22Rv1 (cell line): ENCODE data around the gene DCLK2.

ENCODE experiments used
- H3K27ac ChIP-seq: fragments of 450-650 bp; 2 replicates; pipeline ENCODE4 v1.5.1; 2017
- ZFX ChIP-seq: fragments of 450-650 bp; IDR thresholded peaks from 2 replicates; pipeline ENCODE4 v1.6.1; 2017; ENCODE audit warnings: antibody characterized with exemption, borderline replicate concordance
- TF ChIP-seq, protein P1 (sequence below): fragments of 450-650 bp; IDR thresholded peaks from 2 replicates; pipeline ENCODE4 v1.5.1; 2017; ENCODE audit warnings: mild to moderate bottlenecking

DCLK2 gene

DNA sequence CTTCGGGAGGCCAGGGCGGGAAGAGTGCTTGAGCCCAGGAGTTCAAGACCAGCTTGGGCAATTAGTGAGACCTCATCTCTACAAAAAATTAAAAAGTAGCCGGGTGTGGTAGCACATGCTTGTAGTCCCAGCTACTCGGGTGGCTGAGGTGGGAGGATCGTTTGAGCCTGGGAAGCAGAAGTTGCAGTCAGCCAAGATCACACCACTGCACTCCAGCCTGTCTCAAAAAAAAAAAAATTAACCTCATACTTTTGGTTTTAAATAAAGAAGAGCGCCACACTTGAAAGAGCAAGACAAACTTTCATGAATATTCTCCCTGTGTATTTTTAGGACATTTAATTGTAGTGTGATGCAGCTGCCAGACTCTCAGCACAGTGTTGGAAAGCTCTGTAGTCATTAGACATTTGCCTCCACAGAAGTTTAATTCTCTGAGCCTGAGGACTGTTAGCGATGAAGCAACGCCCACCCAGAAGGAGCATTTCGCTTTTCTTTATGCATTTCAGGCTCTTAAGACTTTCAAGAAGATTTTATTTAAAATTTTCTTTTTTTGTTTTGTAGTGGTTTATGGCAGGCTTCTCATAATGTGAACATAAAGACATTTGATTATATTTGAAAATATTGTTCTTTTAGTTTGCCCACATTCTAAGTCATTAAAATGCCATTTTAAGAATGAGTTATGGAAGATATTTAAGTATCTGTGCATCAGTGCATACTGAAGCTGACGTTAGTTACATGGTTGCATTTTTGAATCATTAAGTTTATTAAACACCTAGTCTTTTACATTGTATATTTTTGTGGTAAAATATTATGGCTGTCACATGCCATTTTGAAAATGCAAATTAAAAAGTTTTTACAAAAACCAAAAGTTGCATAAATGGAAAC lies 45.8 kb downstream of the DCLK2 start:
- no peak for TF ChIP-seq ZFX
- TF ChIP-seq, protein P1, sequence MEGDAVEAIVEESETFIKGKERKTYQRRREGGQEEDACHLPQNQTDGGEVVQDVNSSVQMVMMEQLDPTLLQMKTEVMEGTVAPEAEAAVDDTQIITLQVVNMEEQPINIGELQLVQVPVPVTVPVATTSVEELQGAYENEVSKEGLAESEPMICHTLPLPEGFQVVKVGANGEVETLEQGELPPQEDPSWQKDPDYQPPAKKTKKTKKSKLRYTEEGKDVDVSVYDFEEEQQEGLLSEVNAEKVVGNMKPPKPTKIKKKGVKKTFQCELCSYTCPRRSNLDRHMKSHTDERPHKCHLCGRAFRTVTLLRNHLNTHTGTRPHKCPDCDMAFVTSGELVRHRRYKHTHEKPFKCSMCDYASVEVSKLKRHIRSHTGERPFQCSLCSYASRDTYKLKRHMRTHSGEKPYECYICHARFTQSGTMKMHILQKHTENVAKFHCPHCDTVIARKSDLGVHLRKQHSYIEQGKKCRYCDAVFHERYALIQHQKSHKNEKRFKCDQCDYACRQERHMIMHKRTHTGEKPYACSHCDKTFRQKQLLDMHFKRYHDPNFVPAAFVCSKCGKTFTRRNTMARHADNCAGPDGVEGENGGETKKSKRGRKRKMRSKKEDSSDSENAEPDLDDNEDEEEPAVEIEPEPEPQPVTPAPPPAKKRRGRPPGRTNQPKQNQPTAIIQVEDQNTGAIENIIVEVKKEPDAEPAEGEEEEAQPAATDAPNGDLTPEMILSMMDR: no peak
- H3K27ac ChIP-seq: no peak overlapping the region

DNA sequence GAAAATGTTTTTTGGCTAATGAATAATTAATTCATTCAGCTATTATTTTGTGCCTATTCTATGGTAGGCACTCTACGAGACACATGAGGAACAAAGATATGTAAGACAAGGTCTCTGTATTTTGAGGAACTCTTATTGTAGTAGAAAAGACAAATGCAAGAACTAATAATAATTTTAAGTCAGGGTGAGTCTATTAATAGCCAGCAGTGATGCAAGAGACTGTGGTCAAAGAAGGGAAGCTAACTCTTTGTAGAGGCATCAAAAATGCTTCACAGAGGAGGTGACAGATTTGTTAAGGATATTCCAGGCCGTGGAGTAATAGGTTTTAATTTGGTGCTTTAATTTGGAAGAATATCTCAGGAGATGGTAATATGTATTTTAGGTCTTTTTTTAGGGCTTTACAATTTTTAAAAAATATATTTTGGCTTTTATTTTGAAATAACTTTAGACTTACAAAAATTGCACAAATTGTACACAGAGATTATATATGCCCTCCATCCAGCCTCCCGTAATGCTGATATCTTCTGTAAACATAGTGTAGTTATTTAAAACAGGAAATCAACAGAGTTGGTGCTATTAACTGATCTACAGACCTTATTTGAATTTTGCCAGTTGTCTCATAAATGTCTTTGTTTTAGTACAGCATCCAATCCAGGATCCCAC lies 48.1 kb downstream of the DCLK2 start:
- no peak overlapping the region for H3K27ac ChIP-seq
- TF ChIP-seq ZFX: no peak
- TF ChIP-seq, protein P1: no peak

DNA sequence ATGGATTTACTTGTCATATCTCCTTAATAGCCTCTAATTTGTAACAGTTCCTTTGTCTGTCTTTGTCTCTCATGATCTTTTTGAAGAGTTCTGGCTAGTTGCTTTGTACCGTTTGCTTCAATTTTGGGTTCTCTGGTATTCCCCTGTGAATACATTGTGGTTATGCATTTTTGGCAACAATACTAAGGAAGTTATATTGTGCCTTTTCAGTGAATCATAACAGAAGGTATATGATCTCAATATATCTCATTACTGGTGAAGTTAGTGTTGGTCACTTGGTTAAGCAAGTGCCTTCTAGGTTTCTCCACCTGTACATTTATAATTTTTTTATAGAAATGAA lies 48.6 kb downstream of the DCLK2 start:
- TF ChIP-seq, protein P1: no peak
- no peak for TF ChIP-seq ZFX
- no peak overlapping the region for H3K27ac ChIP-seq

DNA sequence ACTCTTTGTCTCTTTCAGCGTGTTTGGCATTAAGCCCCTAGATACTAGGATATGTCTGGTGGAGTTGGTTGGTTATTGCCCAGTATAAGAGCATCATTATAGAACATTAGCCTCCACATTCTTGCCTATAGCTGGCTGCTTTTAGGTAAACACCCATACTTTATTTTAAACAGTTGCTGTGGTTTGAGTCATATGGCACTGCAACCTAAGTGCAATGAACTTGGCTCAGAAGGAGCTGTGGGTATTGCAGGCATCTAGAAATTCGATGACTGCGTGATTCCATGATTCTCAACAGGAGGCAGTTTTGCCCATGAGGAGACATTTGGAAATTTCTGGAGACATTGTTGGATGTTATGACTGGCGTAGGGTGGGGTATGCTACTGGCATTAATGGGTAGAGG lies 49.5 kb downstream of the DCLK2 start:
- TF ChIP-seq ZFX: no peak
- TF ChIP-seq, protein P1: no peak
- no peak overlapping the region for H3K27ac ChIP-seq

DNA sequence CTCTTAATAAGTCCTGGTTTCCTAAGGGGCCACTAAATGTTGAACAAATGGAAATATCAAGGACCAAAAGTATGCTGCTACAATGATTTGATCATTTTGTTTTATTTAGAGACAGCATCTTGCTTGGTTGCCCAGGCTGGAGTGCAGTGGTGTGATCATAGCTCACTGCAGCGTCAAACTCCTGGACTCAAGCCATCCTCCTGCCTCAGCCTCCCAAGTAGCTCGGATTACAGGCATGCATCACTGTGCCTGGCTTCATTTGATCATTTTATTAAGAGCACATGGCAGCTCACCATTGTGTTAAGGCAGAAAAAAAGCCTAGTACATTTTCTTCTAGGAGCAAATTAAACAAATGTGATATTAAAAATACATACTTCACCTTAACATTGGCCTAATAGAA lies 52.7 kb downstream of the DCLK2 start:
- TF ChIP-seq, protein P1: no peak
- TF ChIP-seq ZFX: no peak
- no peak overlapping the region for H3K27ac ChIP-seq

DNA sequence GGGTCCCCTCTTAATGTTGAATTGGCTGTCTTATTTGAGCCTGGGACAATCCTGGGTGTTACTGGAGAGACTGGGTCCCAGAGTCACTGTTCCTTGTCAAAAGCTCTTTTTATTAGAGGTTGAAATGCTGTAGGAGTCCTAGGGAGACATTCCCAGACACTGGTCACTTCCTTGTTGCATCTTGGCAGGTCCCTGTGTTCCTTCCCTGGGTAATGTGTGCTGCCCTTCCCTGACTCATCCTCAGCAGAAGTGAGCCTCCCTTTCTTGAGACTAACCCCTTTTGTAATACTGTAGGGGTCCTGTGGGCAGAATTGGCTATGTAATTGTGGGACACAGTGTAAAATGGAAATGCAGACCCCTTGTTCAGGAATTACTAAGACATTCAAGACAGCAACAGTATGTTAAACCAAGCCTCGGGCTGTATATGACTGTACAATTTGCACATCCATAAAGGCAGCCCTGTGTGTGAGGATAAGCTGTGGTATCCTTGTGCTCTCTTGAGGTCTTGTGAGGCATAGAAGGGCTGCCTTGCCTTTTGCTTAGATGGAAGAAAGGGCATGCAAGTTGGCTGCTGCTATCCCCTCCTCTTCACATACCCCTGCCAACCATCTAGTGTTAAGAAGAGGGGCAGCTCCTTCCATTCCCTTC lies 53.5 kb downstream of the DCLK2 start:
- H3K27ac ChIP-seq: no peak overlapping the region

More for the DNA sequence above, 53.5 kb downstream of the DCLK2 start:
- TF ChIP-seq, protein P1: no peak
- TF ChIP-seq ZFX: no peak
